PC-9 (cell line): ENCODE measurements around the gene PRDM7. TPM values are rescaled to one million over a fixed set of nuclear protein-coding genes. Genes with fewer than 3 reads are reported as not detected.

Source experiments
- BruUV-seq: library from RNA; stranded (reverse); fragments of 400-500 nt; replicated peaks from 2 replicates; lab custom pipeline; 2021; lab: Mats Ljungman, UMichigan
- CTCF ChIA-PET: fragments of 300-600 bp; sonication (Branson Sonifier 250); formaldehyde crosslinking; loops from one replicate; lab custom pipeline; 2022; ENCODE audit warnings: antibody characterized with exemption; lab: Charles Lee
- POLR2A ChIA-PET: fragments of 300-600 bp; sonication (Branson Sonifier 250); formaldehyde crosslinking; loops from one replicate; lab custom pipeline; 2022; ENCODE audit warnings: antibody characterized with exemption; ENCODE audit not compliant: unreplicated experiment; lab: Charles Lee
- DNase-seq, 2 experiments: peaks; one replicate each; pipeline versions ENCODE4 v3.0.0 to v3.0.0-alpha.2; 2015 to 2022; ENCODE audit warnings: mixed read lengths in 1 of 2
- H2AFZ ChIP-seq: fragments of 200-600 bp; sonication (generic); 2 replicates; pipeline ENCODE4 v1.8.1; 2017; ENCODE audit warnings: antibody characterized with exemption
- H3F3A ChIP-seq: fragments of 200-600 bp; sonication (generic); 2 replicates; pipeline ENCODE4 v1.8.1; 2017; ENCODE audit warnings: antibody characterized with exemption, mild to moderate bottlenecking, low read depth; ENCODE audit not compliant: insufficient read depth
- H3K27ac ChIP-seq: fragments of 200-600 bp; sonication (generic); 2 replicates; pipeline ENCODE4 v1.6.1; 2016; ENCODE audit warnings: mixed run types
- H3K27me3 ChIP-seq: fragments of 200-600 bp; sonication (generic); 2 replicates; pipeline ENCODE4 v1.6.1; 2016; ENCODE audit warnings: low read depth, mixed run types; ENCODE audit not compliant: insufficient read depth
- H3K36me3 ChIP-seq: fragments of 200-600 bp; sonication (generic); 2 replicates; pipeline ENCODE4 v1.6.1; 2016; ENCODE audit warnings: low read depth, mixed run types
- H3K4me1 ChIP-seq: fragments of 200-600 bp; sonication (generic); replicated peaks from 2 replicates; pipeline ENCODE4 v1.6.1; 2016; ENCODE audit warnings: mixed run types; ENCODE audit not compliant: insufficient read depth
- H3K4me2 ChIP-seq: fragments of 200-600 bp; sonication (generic); 2 replicates; pipeline ENCODE4 v1.6.1; 2017; ENCODE audit warnings: mixed run types
- H3K4me3 ChIP-seq: fragments of 200-600 bp; sonication (generic); 2 replicates; pipeline ENCODE4 v1.6.1; 2016; ENCODE audit warnings: mixed run types
- H3K79me2 ChIP-seq: fragments of 200-600 bp; sonication (generic); 2 replicates; pipeline ENCODE4 v1.6.1; 2017; ENCODE audit warnings: low read depth, mixed run types
- H3K9me2 ChIP-seq: fragments of 200-600 bp; sonication (generic); 2 replicates; pipeline ENCODE4 v1.8.1; 2017; ENCODE audit warnings: mild to moderate bottlenecking; ENCODE audit not compliant: insufficient read depth
- H3K9me3 ChIP-seq: fragments of 200-600 bp; sonication (generic); 2 replicates; pipeline ENCODE4 v1.8.1; 2016; ENCODE audit warnings: low read depth; ENCODE audit not compliant: insufficient read depth
- H4K20me1 ChIP-seq: fragments of 200-600 bp; sonication (generic); 2 replicates; pipeline ENCODE4 v1.8.1; 2017; ENCODE audit not compliant: insufficient read depth
- CTCF ChIP-seq: fragments of 200-600 bp; sonication (generic); conservative IDR thresholded peaks from 2 replicates; pipeline ENCODE4 v1.6.1; 2017; ENCODE audit warnings: mixed run types, antibody characterized with exemption, mild to moderate bottlenecking, moderate library complexity
- EZH2 ChIP-seq: fragments of 200-600 bp; sonication (generic); IDR thresholded peaks from 2 replicates; pipeline ENCODE4 v1.8.0; 2017; ENCODE audit warnings: antibody characterized with exemption, low read depth
- intact Hi-C: fragments of 100-400 bp; cut with micrococcal nuclease; formaldehyde crosslinking; loops from one replicate; pipeline ENCODE4 v1.10.0; 2022; ENCODE audit not compliant: unreplicated experiment
- total RNA-seq: library from RNA; stranded (reverse); gene quantifications from 2 replicates; pipeline ENCODE4 v1.2.3, GENCODE V29; 2021

The PRDM7 gene
- total RNA-seq, 1 experiment from 2014 or later: not detected

GRCh38 chr16:90042946-90043514, 34.1 kb downstream of the PRDM7 start:
- no peak overlapping the region; the same call in 1 of the 2 replicates for H3K27ac ChIP-seq
- H3K4me3 ChIP-seq: no peak overlapping the region
- peaks cover 34% of the 10 kb centered on the region for H3K4me1 ChIP-seq
- H3F3A ChIP-seq: peaks cover 29% of the 10 kb centered on the region
- no peak overlapping the region for H2AFZ ChIP-seq
- POLR2A ChIA-PET: no interaction called here
- H4K20me1 ChIP-seq: peaks cover 12% of the 10 kb centered on the region; the same call in 1 of the 2 replicates
- H3K36me3 ChIP-seq: no peaks in the 10 kb centered on the region
- H3K4me2 ChIP-seq: no peak overlapping the region
- H3K27me3 ChIP-seq: no peaks in the 10 kb centered on the region
- no peak for DNase-seq
- intact Hi-C loops: loop anchor here (10.0 kb wide), 1 partner anchor 118 kb away; the partner anchor contains the start of gene TUBB3
- BruUV-seq: no TSS peak
- no peaks in the 10 kb centered on the region for H3K9me3 ChIP-seq
- CTCF ChIA-PET: no interaction called here
- no peaks in the 10 kb centered on the region for H3K9me2 ChIP-seq
- H3K79me2 ChIP-seq: no peaks in the 10 kb centered on the region
- TF ChIP-seq EZH2: no peak
- TF ChIP-seq CTCF: no peak

- BruUV-seq: no TSS peak
- POLR2A ChIA-PET: no interaction called here
Measured at GRCh38 chr16:90041896-90042473, 35.1 kb downstream of the PRDM7 start.

More at GRCh38 chr16:90041896-90042473, 35.1 kb downstream of the PRDM7 start:
- Histone ChIP-seq H3F3A (peaks cover 25% of the 10 kb centered on the region), H3K27me3 (no peaks in the 10 kb centered on the region), H3K9me2 (no peaks in the 10 kb centered on the region), H4K20me1 (peaks cover 12% of the 10 kb centered on the region; the same call in 1 of the 2 replicates), H3K27ac (no peak overlapping the region), H3K4me3 (no peak overlapping the region), H3K4me1 (peaks cover 28% of the 10 kb centered on the region), H3K79me2 (no peaks in the 10 kb centered on the region), H3K36me3 (no peaks in the 10 kb centered on the region), H3K4me2 (no peak overlapping the region), H2AFZ (no peak overlapping the region), H3K9me3 (no peaks in the 10 kb centered on the region)
- intact Hi-C loops: loop anchor here (10.0 kb wide), 1 partner anchor 117 kb away; the partner anchor contains the start of gene TUBB3
- TF ChIP-seq EZH2: no peak
- no peak for TF ChIP-seq CTCF
- CTCF ChIA-PET: no interaction called here
- no peak for DNase-seq
